Activated naive CD8-positive, alpha-beta T cell treated with anti-CD3 and anti-CD28 coated beads for 36 hours (primary cell): ENCODE measurements around the gene PRSS1. TPM values are rescaled to one million over a fixed set of nuclear protein-coding genes. Genes with fewer than 3 reads are reported as not detected.
"Not testable (repeated sequence)": the region's sequence is repeated elsewhere in the genome, so short reads cannot be mapped to it uniquely, and the experiment has no call there.

ENCODE experiments used
- DNase-seq: peaks from one replicate; pipeline ENCODE4 v3.0.0; 2021
- H3K27ac Mint-ChIP-seq: one replicate; pipeline ENCODE4 v1.8.0; 2022; ENCODE audit warnings: mild to moderate bottlenecking, moderate library complexity, mixed read lengths
- H3K27me3 Mint-ChIP-seq: one replicate; pipeline ENCODE4 v1.8.0; 2022; ENCODE audit warnings: mild to moderate bottlenecking, mixed read lengths
- H3K36me3 Mint-ChIP-seq: one replicate; pipeline ENCODE4 v1.8.0; 2021; ENCODE audit warnings: mild to moderate bottlenecking, mixed read lengths
- H3K4me1 Mint-ChIP-seq: one replicate; pipeline ENCODE4 v1.8.0; 2021; ENCODE audit warnings: mixed read lengths
- H3K4me3 Mint-ChIP-seq: one replicate; pipeline ENCODE4 v1.8.0; 2022; ENCODE audit warnings: mild to moderate bottlenecking, moderate library complexity, mixed read lengths
- H3K9me3 Mint-ChIP-seq: one replicate; pipeline ENCODE4 v1.8.0; 2022; ENCODE audit warnings: mixed read lengths
- total RNA-seq, 2 experiments: library from RNA; stranded (reverse); gene quantifications; one replicate each; pipeline ENCODE4 v1.2.3, GENCODE V29; 2021

The PRSS1 gene
- total RNA-seq, 2 experiments from 2014 or later = not detected

DNA sequence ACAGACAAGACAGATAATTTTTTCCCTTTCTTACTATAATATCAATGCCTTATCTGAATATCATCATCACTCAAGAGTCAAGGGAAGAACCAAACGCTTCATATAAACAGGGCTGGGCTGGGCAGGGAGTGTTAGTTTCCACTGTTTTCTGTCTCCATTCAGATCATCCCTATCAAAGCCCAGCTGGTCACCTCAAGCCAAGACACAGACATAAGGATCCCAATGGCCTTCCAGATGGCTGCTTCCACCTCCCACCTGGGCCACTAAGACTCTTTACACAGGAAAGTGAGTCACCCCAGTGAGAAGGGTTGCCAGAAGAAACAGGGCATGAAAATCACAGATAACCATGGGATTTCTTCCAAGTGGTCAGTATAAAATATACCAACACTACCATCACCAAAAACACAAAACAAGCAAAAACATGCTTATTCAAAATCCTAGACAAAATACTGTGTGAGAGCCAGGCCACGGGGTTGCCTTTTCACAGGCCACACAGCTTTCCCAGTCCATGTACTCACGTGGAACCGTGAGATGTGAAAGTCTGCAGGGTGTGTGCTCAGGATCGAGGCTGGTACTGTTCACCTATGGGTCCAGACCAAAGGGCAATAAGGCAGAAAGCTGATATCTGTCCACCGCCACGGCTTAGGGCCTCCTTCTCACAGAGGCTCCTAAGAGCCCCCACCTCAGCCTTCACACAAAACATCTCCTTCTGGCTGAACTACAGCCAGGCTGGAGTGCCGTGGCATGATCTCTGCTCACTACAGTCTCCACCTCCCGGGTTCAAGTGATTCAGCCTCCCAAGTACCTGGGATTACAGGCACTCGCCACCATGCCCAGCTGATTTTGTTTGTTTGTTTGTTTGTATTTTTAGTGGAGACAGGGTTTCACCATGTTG lies 5.7 kb downstream of the PRSS1 start:
- no peak overlapping the region for H3K27ac Mint-ChIP-seq
- H3K27me3 Mint-ChIP-seq = no peaks in the 10 kb centered on the region

DNA sequence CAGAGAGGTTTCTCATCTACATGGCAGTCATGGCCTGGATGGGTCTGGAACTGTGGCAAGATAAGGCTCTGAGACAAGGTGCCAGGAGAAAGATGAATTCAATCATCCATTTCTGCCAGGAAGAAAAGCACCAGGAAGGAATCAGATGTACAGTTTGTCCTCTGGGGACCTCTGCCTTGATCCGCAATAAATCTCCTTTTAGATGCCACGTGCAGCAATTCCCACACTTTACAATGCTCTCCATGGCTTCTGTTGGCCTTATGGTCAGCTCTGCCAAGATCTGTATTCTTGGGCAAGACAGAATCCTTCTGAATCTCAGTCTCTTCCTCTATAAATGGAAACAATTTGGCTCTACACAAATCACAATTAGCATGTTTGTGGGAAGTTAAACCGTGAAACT lies 9.0 kb downstream of the PRSS1 start:
- not testable (repeated sequence) for H3K4me3 Mint-ChIP-seq, H3K9me3 Mint-ChIP-seq, DNase-seq, H3K4me1 Mint-ChIP-seq, H3K27me3 Mint-ChIP-seq, H3K27ac Mint-ChIP-seq, H3K36me3 Mint-ChIP-seq

More for the DNA sequence above, 5.7 kb downstream of the PRSS1 start:
- Mint-ChIP-seq H3K4me3 (no peak overlapping the region), H3K4me1 (no peaks in the 10 kb centered on the region), H3K36me3 (no peaks in the 10 kb centered on the region), H3K9me3 (no peaks in the 10 kb centered on the region)
- no peak for DNase-seq

DNA sequence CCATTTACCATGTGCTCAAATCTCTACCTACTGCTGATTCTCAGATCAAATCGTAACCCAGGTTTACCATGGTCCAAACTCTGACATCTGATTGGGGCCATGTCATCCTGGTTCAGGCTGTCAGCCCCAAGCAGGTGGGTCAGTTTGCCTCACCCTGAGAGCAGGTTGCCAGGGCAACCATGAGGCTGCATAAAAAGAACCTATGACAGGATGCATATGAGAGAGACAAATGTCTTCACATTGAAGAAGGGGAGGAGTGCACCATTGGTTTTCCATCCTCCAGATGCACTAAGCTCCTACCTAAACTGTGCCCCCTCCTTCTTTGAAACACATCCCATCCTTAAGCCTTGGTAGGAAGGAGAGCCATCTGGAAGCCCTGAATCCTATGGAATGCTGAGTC lies 10.2 kb downstream of the PRSS1 start:
- Mint-ChIP-seq H3K27me3 (no peaks in the 10 kb centered on the region), H3K36me3 (no peaks in the 10 kb centered on the region), H3K27ac (no peak overlapping the region), H3K9me3 (no peaks in the 10 kb centered on the region), H3K4me1 (no peaks in the 10 kb centered on the region), H3K4me3 (no peak overlapping the region)
- no peak for DNase-seq

DNA sequence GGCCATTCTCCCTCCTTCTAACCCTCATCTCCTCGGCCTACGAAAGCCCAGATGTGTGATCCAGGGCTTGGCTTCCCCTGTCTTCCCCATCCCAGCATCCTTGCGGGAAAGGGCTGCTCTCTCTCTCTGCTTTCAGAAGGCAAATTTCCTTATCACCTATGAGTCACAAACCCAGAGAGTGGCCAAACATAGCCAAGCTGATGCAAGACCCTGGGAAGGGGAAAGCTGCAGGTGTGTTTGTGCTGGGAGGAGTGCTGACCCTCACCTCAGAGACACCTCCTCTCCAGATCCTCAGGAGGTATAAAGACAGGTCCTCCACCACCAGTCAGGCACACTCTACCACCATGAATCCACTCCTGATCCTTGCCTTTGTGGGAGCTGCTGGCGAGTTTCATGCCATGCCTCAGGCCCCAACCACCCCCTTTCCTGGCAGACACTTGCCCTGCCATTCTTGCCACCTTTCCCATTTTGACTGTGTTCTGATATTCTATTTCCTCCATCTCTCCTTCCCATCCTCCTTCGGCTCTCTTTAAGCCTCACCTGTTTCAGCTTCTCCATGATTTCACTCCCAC lies 10.9 kb downstream of the PRSS1 start:
- no peaks in the 10 kb centered on the region for H3K36me3 Mint-ChIP-seq

DNA sequence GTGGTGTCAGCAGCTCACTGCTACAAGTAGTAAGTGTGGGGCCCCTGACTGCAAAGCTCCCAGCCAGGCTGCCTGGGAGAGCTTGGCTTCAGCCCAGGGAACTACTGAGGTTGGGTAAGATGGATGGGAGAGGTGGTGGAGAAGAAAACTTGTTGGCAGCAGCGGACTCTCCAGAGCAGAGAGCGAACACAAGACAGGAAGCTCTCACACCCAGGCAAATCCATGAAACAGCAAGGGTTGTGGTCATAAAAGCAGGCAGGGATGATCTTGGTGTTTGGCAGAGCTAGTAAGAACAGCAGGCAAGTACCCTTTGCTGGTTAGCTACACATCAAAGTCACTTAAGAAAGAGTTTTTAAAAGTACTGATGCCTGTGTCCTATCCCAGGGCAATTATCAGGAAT lies 12.3 kb downstream of the PRSS1 start:
- H3K27ac Mint-ChIP-seq, H3K4me3 Mint-ChIP-seq, H3K36me3 Mint-ChIP-seq, H3K9me3 Mint-ChIP-seq, H3K4me1 Mint-ChIP-seq, DNase-seq, H3K27me3 Mint-ChIP-seq: not testable (repeated sequence)

More for the DNA sequence above, 10.9 kb downstream of the PRSS1 start:
- no peak overlapping the region for H3K27ac Mint-ChIP-seq
- no peaks in the 10 kb centered on the region for H3K9me3 Mint-ChIP-seq
- no peaks in the 10 kb centered on the region for H3K4me1 Mint-ChIP-seq
- H3K27me3 Mint-ChIP-seq = no peaks in the 10 kb centered on the region
- no peak for DNase-seq
- no peak overlapping the region for H3K4me3 Mint-ChIP-seq

DNA sequence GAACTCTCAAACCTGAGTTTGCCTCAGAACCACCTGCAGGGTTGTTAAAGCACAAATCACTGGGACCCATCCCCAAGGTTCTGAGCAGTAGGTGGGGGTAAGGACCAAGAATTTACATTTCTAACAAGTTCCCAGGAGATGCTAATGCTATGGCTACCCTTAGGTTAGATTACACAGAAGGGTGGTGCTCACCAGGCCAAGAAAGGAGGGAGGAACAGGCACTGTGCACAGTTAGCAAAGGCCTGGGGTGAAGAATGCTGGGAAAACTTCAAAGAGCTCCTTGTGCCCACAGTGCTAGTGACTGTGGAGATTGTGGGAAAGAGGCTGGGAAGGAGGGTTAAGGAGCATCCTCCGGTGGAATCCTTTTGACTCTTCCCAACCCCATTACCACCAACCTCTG lies 12.8 kb downstream of the PRSS1 start:
- no peak overlapping the region for H3K27ac Mint-ChIP-seq
- H3K27me3 Mint-ChIP-seq = no peaks in the 10 kb centered on the region
- no peaks in the 10 kb centered on the region for H3K4me1 Mint-ChIP-seq
- H3K9me3 Mint-ChIP-seq = no peaks in the 10 kb centered on the region
- H3K36me3 Mint-ChIP-seq = no peaks in the 10 kb centered on the region
- no peak for DNase-seq
- H3K4me3 Mint-ChIP-seq = no peak overlapping the region

DNA sequence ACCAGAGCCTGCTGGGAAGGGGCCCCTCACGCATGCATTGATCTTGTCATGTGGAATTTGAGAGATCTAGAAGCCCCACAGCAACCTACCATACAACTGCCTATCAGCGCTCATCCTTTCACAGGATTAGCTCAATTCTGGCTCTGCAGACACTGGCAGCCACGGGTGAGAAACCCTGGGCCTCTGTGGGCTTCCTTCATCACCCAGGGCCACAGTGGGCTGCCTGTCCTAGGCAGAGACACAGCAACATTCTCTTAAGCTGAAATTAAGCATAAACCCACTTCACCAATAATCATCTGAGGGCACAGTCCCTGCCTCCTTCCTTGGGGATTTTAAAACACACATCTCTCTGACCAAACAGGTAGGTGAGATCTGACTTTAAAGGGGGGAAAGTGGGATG lies 18.2 kb downstream of the PRSS1 start:
- H3K27ac Mint-ChIP-seq = no peak overlapping the region
- no peak overlapping the region for H3K4me3 Mint-ChIP-seq
- H3K36me3 Mint-ChIP-seq = peaks cover 2% of the 10 kb centered on the region
- H3K9me3 Mint-ChIP-seq = no peaks in the 10 kb centered on the region
- DNase-seq = no peak
- H3K4me1 Mint-ChIP-seq = peaks cover 4% of the 10 kb centered on the region
- H3K27me3 Mint-ChIP-seq = no peaks in the 10 kb centered on the region

DNA sequence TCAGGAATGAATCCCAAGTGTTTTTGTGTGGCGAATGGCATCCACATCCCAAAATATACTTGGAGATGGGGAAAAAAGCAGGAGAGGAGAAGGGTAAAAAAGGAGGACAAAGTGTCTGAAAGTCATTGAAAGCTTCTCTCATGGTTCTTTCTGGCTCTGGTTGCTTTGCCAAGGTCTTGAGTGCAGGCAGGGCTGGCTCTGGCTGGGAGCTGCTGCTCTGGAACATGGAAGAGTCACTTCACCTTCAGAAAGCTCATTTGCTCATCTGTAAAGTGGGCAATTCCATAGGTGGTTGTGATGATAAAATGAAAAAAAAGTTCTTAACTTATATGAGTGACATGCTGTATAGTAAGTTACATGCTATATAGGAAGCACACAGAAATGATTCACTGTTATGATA lies 18.6 kb downstream of the PRSS1 start:
- H3K9me3 Mint-ChIP-seq = no peaks in the 10 kb centered on the region
- no peaks in the 10 kb centered on the region for H3K27me3 Mint-ChIP-seq
- H3K4me1 Mint-ChIP-seq = peaks cover 4% of the 10 kb centered on the region
- peaks cover 2% of the 10 kb centered on the region for H3K36me3 Mint-ChIP-seq
- no peak overlapping the region for H3K4me3 Mint-ChIP-seq
- DNase-seq = no peak
- H3K27ac Mint-ChIP-seq = no peak overlapping the region

DNA sequence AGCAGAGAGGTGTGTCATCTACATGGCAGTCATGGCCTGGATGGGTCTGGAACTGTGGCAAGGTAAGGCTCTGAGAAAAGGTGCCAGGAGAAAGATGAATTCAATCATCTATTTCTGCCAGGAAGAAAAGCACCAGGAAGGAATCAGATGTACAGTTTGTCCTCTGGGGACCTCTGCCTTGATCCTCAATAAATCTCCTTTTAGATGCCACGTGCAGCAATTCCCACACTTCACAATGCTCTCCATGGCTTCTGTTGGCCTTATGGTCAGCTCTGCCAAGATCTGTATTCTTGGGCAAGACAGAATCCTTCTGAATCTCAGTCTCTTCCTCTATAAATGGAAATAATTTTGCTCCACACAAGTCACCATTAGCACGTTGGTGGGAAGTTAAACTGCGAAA lies 19.6 kb downstream of the PRSS1 start:
- not testable (repeated sequence) for H3K4me1 Mint-ChIP-seq, H3K36me3 Mint-ChIP-seq, H3K4me3 Mint-ChIP-seq, H3K27ac Mint-ChIP-seq, DNase-seq, H3K27me3 Mint-ChIP-seq, H3K9me3 Mint-ChIP-seq

DNA sequence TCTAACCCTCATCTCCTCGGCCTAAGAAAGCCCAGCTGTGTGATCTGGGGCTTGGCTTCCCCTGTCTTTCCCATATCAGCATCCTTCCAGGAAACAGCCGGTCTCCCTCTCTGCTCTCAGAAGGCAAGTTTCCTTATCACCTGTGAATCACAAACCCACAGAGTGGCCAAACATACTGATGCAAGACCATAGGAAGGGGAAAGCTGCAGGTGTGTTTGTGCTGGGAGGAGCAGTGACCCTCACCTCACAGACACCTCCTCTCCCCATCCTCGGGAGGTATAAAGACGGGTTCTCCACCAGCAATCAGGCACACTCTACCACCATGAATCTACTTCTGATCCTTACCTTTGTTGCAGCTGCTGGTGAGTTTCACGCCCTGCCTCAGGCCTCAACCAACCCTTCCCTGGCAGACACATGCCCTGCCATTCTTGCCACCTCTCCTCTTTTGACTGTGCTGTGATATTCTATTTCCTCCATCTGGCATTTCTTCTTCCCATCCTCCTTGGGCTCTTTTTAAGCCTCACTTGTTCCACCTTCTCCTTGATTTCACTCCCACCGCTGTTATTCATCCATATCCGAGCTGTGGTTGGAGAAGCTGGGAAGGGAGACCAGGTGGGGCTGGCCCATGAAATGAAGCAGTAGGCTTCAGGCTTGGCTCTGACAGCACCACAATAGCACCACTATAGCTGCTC lies 21.5 kb downstream of the PRSS1 start, which contains the start of gene PRSS2:
Gene PRSS2 (plus strand): TSS at position 310 of the 692 bp plus-strand sequence. CDS start 13 bp downstream, at position 323.
- Mint-ChIP-seq H3K27ac (no peak within 1 kb of the TSS), H3K4me1 (peaks cover 4% of the 10 kb centered on the region), H3K9me3 (no peaks in the 10 kb centered on the region), H3K4me3 (no peak within 1 kb of the TSS), H3K36me3 (peaks cover 2% of the 10 kb centered on the region), H3K27me3 (no peaks in the 10 kb centered on the region)
- DNase-seq = no peak

DNA sequence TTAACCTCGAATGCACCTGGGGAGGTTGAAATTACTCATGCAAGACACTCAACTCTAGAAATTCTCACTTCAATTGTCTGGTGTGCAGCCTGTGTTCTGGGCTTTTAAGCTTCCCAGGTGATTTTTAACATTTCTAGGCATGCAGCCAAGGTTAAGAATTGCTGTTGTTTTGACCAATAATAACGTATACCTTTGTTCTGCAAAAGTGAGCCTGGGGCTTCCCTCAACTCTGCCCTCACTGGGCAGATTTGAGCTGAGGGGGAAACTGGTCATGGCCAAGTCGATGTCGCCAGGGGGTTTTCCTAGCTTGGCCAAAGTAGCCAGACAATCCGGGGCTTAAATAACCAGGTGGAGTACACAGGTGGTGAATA lies 22.1 kb downstream of the PRSS1 start:
- H3K36me3 Mint-ChIP-seq = peaks cover 2% of the 10 kb centered on the region
- no peak overlapping the region for H3K4me3 Mint-ChIP-seq
- no peaks in the 10 kb centered on the region for H3K9me3 Mint-ChIP-seq
- peaks cover 4% of the 10 kb centered on the region for H3K4me1 Mint-ChIP-seq
- H3K27me3 Mint-ChIP-seq = no peaks in the 10 kb centered on the region
- no peak for DNase-seq
- H3K27ac Mint-ChIP-seq = no peak overlapping the region

DNA sequence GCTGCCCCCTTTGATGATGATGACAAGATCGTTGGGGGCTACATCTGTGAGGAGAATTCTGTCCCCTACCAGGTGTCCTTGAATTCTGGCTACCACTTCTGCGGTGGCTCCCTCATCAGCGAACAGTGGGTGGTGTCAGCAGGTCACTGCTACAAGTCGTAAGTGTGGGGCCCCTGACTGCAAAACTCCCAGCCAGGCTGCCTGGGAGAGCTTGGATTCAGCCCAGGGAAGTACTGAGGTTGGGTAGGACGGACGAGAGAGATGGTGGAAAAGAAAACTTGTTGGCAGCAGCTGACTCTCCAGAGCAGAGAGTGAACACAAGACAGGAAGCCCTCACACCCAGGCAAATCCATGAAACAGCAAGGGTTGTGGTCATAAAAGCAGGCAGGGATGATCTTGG lies 22.8 kb downstream of the PRSS1 start:
- DNase-seq = no peak
- H3K4me3 Mint-ChIP-seq = no peak overlapping the region
- H3K27ac Mint-ChIP-seq = no peak overlapping the region
- no peaks in the 10 kb centered on the region for H3K27me3 Mint-ChIP-seq
- no peaks in the 10 kb centered on the region for H3K9me3 Mint-ChIP-seq
- H3K36me3 Mint-ChIP-seq = peaks cover 2% of the 10 kb centered on the region
- H3K4me1 Mint-ChIP-seq = peaks cover 4% of the 10 kb centered on the region

DNA sequence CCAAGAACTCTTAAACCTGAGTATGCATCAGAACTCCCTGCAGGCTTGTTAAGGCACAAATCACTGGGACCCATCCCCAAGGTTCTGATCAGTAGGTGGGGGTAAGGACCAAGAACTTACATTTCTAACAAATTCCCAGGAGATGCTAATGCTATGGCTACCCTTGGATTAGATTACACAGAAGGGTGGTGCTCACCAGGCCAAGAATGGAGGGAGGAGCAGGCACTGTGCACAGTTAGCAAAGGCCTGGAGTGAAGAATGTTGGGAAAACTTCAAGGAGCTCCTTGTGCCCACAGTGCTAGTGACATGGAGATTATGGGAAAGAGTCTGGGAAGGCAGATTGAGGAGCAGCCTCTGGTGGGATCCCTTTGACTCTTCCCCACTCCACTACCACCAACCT lies 23.4 kb downstream of the PRSS1 start:
- Mint-ChIP-seq H3K27ac (no peak overlapping the region), H3K4me1 (peaks cover 4% of the 10 kb centered on the region), H3K4me3 (no peak overlapping the region), H3K9me3 (no peaks in the 10 kb centered on the region), H3K27me3 (no peaks in the 10 kb centered on the region), H3K36me3 (peaks cover 2% of the 10 kb centered on the region)
- no peak for DNase-seq

DNA sequence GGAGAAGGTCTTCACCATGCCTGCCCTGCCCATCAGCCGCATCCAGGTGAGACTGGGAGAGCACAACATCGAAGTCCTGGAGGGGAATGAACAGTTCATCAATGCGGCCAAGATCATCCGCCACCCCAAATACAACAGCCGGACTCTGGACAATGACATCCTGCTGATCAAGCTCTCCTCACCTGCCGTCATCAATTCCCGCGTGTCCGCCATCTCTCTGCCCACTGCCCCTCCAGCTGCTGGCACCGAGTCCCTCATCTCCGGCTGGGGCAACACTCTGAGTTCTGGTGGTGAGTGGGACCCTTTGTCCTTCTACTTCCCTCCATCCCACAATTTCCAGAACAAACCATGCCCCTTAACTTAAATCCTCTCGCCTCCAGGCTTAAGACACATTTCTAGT lies 24.0 kb downstream of the PRSS1 start:
- peaks cover 4% of the 10 kb centered on the region for H3K4me1 Mint-ChIP-seq
- no peak overlapping the region for H3K27ac Mint-ChIP-seq
- no peak overlapping the region for H3K4me3 Mint-ChIP-seq
- H3K9me3 Mint-ChIP-seq = no peaks in the 10 kb centered on the region
- no peak for DNase-seq
- no peaks in the 10 kb centered on the region for H3K27me3 Mint-ChIP-seq
- H3K36me3 Mint-ChIP-seq = peaks cover 2% of the 10 kb centered on the region

DNA sequence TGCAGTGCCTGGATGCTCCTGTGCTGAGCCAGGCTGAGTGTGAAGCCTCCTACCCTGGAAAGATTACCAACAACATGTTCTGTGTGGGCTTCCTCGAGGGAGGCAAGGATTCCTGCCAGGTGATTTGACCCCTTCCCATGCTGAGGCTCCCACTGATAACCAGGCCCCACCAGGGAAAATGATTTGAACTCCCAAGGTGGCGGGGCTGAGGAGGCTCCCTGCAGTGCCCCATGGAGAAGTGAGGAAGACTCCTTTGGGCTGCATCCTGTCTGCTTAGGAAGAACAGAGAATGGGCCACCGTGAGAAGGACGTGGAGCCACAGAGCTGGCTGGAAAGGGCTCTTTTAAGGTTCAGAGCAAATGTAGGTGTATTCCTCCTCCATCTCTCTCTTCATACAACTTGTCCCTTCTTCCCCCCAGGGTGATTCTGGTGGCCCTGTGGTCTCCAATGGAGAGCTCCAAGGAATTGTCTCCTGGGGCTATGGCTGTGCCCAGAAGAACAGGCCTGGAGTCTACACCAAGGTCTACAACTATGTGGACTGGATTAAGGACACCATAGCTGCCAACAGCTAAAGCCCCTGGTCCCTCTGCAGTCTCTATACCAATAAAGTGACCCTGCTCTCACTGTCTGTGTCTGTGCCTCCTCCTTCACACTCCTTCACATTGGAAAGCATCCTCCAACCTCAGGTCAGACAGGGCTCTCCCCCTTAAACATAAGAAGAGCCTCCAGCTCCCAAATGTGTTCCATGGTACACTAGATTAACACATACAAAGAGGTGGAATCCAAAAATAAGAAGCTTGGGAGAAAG lies 24.9 kb downstream of the PRSS1 start:
- no peaks in the 10 kb centered on the region for H3K9me3 Mint-ChIP-seq
- DNase-seq = no peak
- no peak overlapping the region for H3K4me3 Mint-ChIP-seq
- no peak overlapping the region for H3K27ac Mint-ChIP-seq
- H3K27me3 Mint-ChIP-seq = no peaks in the 10 kb centered on the region
- peaks cover 2% of the 10 kb centered on the region for H3K36me3 Mint-ChIP-seq
- H3K4me1 Mint-ChIP-seq = peaks cover 4% of the 10 kb centered on the region
